ENCODE data around the gene MCTP1.
"Not testable (repeated sequence)": the region's sequence is repeated elsewhere in the genome, so short reads cannot be mapped to it uniquely, and the experiment has no call there.

The MCTP1 gene

GRCh38 chr5:94869921-94870320 lies 415.0 kb downstream of the MCTP1 start:
- DNase-seq (ENCODE audit: low read depth): no peak

- DNase-seq (ENCODE audit: low read depth): no peak
Measured at GRCh38 chr5:94863951-94864350, 420.9 kb downstream of the MCTP1 start.

- DNase-seq (ENCODE audit: low read depth): no peak
Measured at GRCh38 chr5:94857111-94857510, 427.8 kb downstream of the MCTP1 start.

- no peak for DNase-seq (ENCODE audit: low read depth)
Measured at GRCh38 chr5:94856257-94856800, 428.6 kb downstream of the MCTP1 start.

GRCh38 chr5:94855543-94855942 lies 429.4 kb downstream of the MCTP1 start:
- no peak for DNase-seq (ENCODE audit: low read depth)

- no peak for DNase-seq (ENCODE audit: low read depth)
Measured at GRCh38 chr5:94853120-94853519, 431.8 kb downstream of the MCTP1 start.

- DNase-seq (ENCODE audit: low read depth): no peak
Measured at GRCh38 chr5:94850960-94851359, 433.9 kb downstream of the MCTP1 start.

- DNase-seq (ENCODE audit: low read depth): no peak
Measured at GRCh38 chr5:94849821-94850736, 434.8 kb downstream of the MCTP1 start.

- no peak for DNase-seq (ENCODE audit: low read depth)
Measured at GRCh38 chr5:94849324-94849723, 435.6 kb downstream of the MCTP1 start.

GRCh38 chr5:94847726-94848125 lies 437.2 kb downstream of the MCTP1 start:
- no peak for DNase-seq (ENCODE audit: low read depth)

GRCh38 chr5:94847019-94847418 lies 437.9 kb downstream of the MCTP1 start:
- DNase-seq (ENCODE audit: low read depth): no peak

GRCh38 chr5:94845696-94846095 lies 439.2 kb downstream of the MCTP1 start:
- DNase-seq (ENCODE audit: low read depth): not testable (repeated sequence)

GRCh38 chr5:94841598-94842322 lies 443.1 kb downstream of the MCTP1 start:
- DNase-seq (ENCODE audit: low read depth): no peak

- no peak for DNase-seq (ENCODE audit: low read depth)
Measured at GRCh38 chr5:94833851-94834250, 451.0 kb downstream of the MCTP1 start.

GRCh38 chr5:94832685-94833084 lies 452.2 kb downstream of the MCTP1 start:
- no peak for DNase-seq (ENCODE audit: low read depth)

- no peak for DNase-seq (ENCODE audit: low read depth)
Measured at GRCh38 chr5:94830520-94830919, 454.4 kb downstream of the MCTP1 start.

- DNase-seq (ENCODE audit: low read depth): not testable (repeated sequence)
Measured at GRCh38 chr5:94828222-94828621, 456.7 kb downstream of the MCTP1 start.

- DNase-seq (ENCODE audit: low read depth): no peak
Measured at GRCh38 chr5:94820488-94820887, 464.4 kb downstream of the MCTP1 start.

GRCh38 chr5:94818904-94819303 lies 466.0 kb downstream of the MCTP1 start:
- DNase-seq (ENCODE audit: low read depth): no peak

- no peak for DNase-seq (ENCODE audit: low read depth)
Measured at GRCh38 chr5:94815313-94816039, 469.4 kb downstream of the MCTP1 start.

- no peak for DNase-seq (ENCODE audit: low read depth)
Measured at GRCh38 chr5:94812232-94812631, 472.7 kb downstream of the MCTP1 start.

- DNase-seq (ENCODE audit: low read depth): no peak
Measured at GRCh38 chr5:94811331-94811730, 473.6 kb downstream of the MCTP1 start.
